ENCODE measurements around the gene MIF4GD.
A peak's percentile ranks its signal among the peaks of the same experiment; 100 is the strongest.
"Not testable (repeated sequence)": the region's sequence is repeated elsewhere in the genome, so short reads cannot be mapped to it uniquely, and the experiment has no call there.

Gene MIF4GD

GRCh38 chr17:75261336-75262111 lies 9.5 kb downstream of the MIF4GD start, which contains the start of the genes GGA3 and MRPS7:
Gene GGA3, minus strand, starts transcription at chr17:75261606. Its CDS starts 19 bp downstream, at chr17:75261587.
Gene MRPS7, plus strand, starts transcription at chr17:75261879. Its CDS starts 22 bp downstream, at chr17:75261901.
- Histone ChIP-seq H4K20me1 (ENCODE audit: control insufficient read depth, insufficient read depth, low read depth, low read length) (peaks cover 14% of the 10 kb centered on the region; the same call in 1 of the 2 replicates), H3K79me2 (ENCODE audit: control insufficient read depth, low read length) (peaks cover 67% of the 10 kb centered on the region), H3F3A (ENCODE audit: control insufficient read depth, insufficient read depth) (peaks cover 3% of the 10 kb centered on the region; the same call in 1 of the 2 replicates), H3K9me2 (replicated peaks; ENCODE audit: control insufficient read depth, low read length) (no peaks in the 10 kb centered on the region), H3K27ac (ENCODE audit: low read depth, low read length) (peak within 1 kb of the TSS; percentile 70), H3K4me1 (ENCODE audit: control insufficient read depth, low read length) (peaks cover 28% of the 10 kb centered on the region), H3K9me3 (ENCODE audit: control insufficient read depth, insufficient read depth, low read length) (no peaks in the 10 kb centered on the region), H3K27me3 (ENCODE audit: control insufficient read depth, low read length) (no peaks in the 10 kb centered on the region), H3K4me3 (ENCODE audit: low read length) (peak within 1 kb of the TSS; percentile 91), H3K36me3 (ENCODE audit: control insufficient read depth, low read length) (peaks cover 60% of the 10 kb centered on the region), H3K4me2 (ENCODE audit: low read length) (peak within 1 kb of the TSS; percentile 88)
- TF ChIP-seq EZH2phosphoT487 (IDR thresholded peaks at IDR 0.05; ENCODE audit: borderline replicate concordance, low read length) (no peak), CTCF (IDR thresholded peaks at IDR 0.05; ENCODE audit: low read depth, low read length, poor library complexity, severe bottlenecking) (peak; percentile 7)

- Histone ChIP-seq H3F3A (ENCODE audit: control insufficient read depth, insufficient read depth) (no peaks in the 10 kb centered on the region), H3K4me3 (ENCODE audit: low read length) (peak overlapping the region; percentile 91), H3K4me1 (ENCODE audit: control insufficient read depth, low read length) (peaks cover 28% of the 10 kb centered on the region), H3K4me2 (ENCODE audit: low read length) (peak overlapping the region; percentile 88), H3K9me2 (replicated peaks; ENCODE audit: control insufficient read depth, low read length) (no peaks in the 10 kb centered on the region), H3K9me3 (ENCODE audit: control insufficient read depth, insufficient read depth, low read length) (no peaks in the 10 kb centered on the region), H4K20me1 (ENCODE audit: control insufficient read depth, insufficient read depth, low read depth, low read length) (peaks cover 14% of the 10 kb centered on the region; the same call in 1 of the 2 replicates), H3K27ac (ENCODE audit: low read depth, low read length) (peak overlapping the region; percentile 70), H3K27me3 (ENCODE audit: control insufficient read depth, low read length) (no peaks in the 10 kb centered on the region), H3K79me2 (ENCODE audit: control insufficient read depth, low read length) (peaks cover 71% of the 10 kb centered on the region), H3K36me3 (ENCODE audit: control insufficient read depth, low read length) (peaks cover 52% of the 10 kb centered on the region)
- TF ChIP-seq CTCF (IDR thresholded peaks at IDR 0.05; ENCODE audit: low read depth, low read length, poor library complexity, severe bottlenecking) (peak; percentile 40), EZH2phosphoT487 (IDR thresholded peaks at IDR 0.05; ENCODE audit: borderline replicate concordance, low read length) (no peak)
Measured at GRCh38 chr17:75260641-75261335, 10.2 kb downstream of the MIF4GD start.

- not testable (repeated sequence) for H3K9me2 ChIP-seq (replicated peaks; ENCODE audit: control insufficient read depth, low read length); H3K4me2 ChIP-seq (ENCODE audit: low read length); H3K9me3 ChIP-seq (ENCODE audit: control insufficient read depth, insufficient read depth, low read length); H3K4me3 ChIP-seq (ENCODE audit: low read length); H3K27ac ChIP-seq (ENCODE audit: low read depth, low read length); H3F3A ChIP-seq (ENCODE audit: control insufficient read depth, insufficient read depth); H3K27me3 ChIP-seq (ENCODE audit: control insufficient read depth, low read length)
- Histone ChIP-seq H3K4me1 (ENCODE audit: control insufficient read depth, low read length) (peaks cover 19% of the 10 kb centered on the region), H3K36me3 (ENCODE audit: control insufficient read depth, low read length) (peaks cover 23% of the 10 kb centered on the region), H3K79me2 (ENCODE audit: control insufficient read depth, low read length) (peaks cover 62% of the 10 kb centered on the region), H4K20me1 (ENCODE audit: control insufficient read depth, insufficient read depth, low read depth, low read length) (peaks cover 14% of the 10 kb centered on the region; the same call in 1 of the 2 replicates)
Measured at GRCh38 chr17:75257228-75257627, 13.8 kb downstream of the MIF4GD start.

- not testable (repeated sequence) for H3K27me3 ChIP-seq (ENCODE audit: control insufficient read depth, low read length); H3K9me3 ChIP-seq (ENCODE audit: control insufficient read depth, insufficient read depth, low read length); H3F3A ChIP-seq (ENCODE audit: control insufficient read depth, insufficient read depth); H3K4me3 ChIP-seq (ENCODE audit: low read length); H3K4me2 ChIP-seq (ENCODE audit: low read length); H3K27ac ChIP-seq (ENCODE audit: low read depth, low read length); H3K9me2 ChIP-seq (replicated peaks; ENCODE audit: control insufficient read depth, low read length)
- peaks cover 14% of the 10 kb centered on the region; the same call in 1 of the 2 replicates for H4K20me1 ChIP-seq (ENCODE audit: control insufficient read depth, insufficient read depth, low read depth, low read length)
- peaks cover 30% of the 10 kb centered on the region for H3K4me1 ChIP-seq (ENCODE audit: control insufficient read depth, low read length)
- peaks cover 17% of the 10 kb centered on the region for H3K36me3 ChIP-seq (ENCODE audit: control insufficient read depth, low read length)
- peaks cover 64% of the 10 kb centered on the region for H3K79me2 ChIP-seq (ENCODE audit: control insufficient read depth, low read length)
Measured at GRCh38 chr17:75255954-75256698, 14.9 kb downstream of the MIF4GD start.

Data from DOHH2 (cell line).